Measurements from ENCODE around the gene KIAA0513. TPM values are rescaled to one million over a fixed set of nuclear protein-coding genes. Genes with fewer than 3 reads are reported as not detected.
A peak's percentile ranks its signal among the peaks of the same experiment; 100 is the strongest.

KIAA0513 gene
- total RNA-seq, 1 donor from 2014 or later: 10.6 TPM

DNA sequence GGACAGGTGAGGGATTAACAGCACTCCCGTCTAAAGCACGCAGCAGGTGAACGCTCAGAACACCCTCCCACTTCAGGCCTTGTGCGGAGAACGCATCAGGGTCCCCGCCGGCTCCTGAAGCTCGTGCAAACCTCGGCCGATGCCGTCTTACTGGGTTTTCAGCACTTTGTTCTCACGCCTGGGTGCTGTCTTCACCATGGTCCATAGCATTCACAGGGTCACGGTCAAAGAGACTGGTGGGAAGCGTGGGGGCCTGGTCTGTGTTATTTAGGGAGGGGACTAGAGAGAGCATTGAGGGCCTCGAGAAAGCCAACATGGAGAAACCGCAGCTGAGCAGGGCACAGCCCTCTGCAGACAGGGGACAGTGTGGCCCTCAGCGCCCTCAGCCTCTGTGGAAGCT, 58.1 kb downstream of the KIAA0513 start:
- Mint-ChIP-seq H3K9me3 (ENCODE audit: unreplicated experiment) (no peaks in the 10 kb centered on the region), H3K4me3 (ENCODE audit: unreplicated experiment) (no peak overlapping the region), H3K27ac (ENCODE audit: unreplicated experiment) (no peak overlapping the region), H3K27me3 (ENCODE audit: unreplicated experiment) (no peaks in the 10 kb centered on the region), H3K36me3 (ENCODE audit: unreplicated experiment) (peaks cover 3% of the 10 kb centered on the region), H3K4me1 (ENCODE audit: unreplicated experiment) (peaks cover 20% of the 10 kb centered on the region)
- no peak for DNase-seq (ENCODE audit: extremely low spot score, unreplicated experiment)
- TF ChIP-seq, protein P1, sequence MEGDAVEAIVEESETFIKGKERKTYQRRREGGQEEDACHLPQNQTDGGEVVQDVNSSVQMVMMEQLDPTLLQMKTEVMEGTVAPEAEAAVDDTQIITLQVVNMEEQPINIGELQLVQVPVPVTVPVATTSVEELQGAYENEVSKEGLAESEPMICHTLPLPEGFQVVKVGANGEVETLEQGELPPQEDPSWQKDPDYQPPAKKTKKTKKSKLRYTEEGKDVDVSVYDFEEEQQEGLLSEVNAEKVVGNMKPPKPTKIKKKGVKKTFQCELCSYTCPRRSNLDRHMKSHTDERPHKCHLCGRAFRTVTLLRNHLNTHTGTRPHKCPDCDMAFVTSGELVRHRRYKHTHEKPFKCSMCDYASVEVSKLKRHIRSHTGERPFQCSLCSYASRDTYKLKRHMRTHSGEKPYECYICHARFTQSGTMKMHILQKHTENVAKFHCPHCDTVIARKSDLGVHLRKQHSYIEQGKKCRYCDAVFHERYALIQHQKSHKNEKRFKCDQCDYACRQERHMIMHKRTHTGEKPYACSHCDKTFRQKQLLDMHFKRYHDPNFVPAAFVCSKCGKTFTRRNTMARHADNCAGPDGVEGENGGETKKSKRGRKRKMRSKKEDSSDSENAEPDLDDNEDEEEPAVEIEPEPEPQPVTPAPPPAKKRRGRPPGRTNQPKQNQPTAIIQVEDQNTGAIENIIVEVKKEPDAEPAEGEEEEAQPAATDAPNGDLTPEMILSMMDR (IDR thresholded peaks at IDR 0.05): no peak

DNA sequence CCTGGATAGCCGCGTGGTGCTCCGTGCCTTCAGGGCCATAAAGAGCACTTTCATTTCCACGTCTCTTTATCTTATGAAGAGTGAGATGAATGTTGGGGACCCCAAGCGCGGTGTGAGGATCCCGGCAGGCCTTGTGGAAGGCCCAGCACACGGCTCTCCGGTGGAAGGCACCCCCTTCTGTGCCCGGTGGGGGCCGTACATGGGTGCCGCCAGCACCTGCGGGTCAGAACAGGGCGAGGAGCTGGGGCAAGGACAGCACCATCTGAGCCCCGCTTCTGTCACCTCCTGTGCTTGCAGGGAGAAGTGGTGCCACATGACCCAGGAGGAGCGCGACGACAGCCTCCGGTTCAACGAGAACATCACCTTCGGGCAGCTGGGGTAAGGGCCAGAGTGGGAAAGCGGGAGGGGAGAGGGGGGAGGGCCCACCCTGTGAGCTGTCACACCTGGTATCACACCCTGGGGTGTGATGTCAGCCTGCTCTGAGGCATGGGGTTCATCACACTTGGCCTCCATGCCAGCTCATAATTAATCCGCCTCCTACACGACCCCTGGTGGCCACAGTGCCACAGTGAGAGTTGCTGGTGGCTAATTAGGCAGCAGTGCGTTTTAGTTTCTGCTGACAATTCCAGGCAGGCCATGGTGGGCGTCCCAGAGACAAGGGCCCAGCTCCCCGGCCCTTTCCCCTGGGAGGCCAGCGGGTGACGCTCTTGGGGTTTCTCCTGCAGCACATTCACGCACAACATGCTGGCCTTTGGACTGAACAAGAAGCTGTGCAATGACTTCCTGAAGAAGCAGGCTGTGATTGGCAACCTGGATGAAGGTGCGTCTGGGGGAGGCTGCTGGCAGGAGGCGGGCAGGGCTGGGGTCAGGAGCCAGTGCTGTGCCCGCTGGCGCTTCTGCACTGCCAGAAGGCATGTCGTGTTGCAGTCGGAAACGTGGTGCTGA, 59.0 kb downstream of the KIAA0513 start:
- peaks cover 18% of the 10 kb centered on the region for H3K4me1 Mint-ChIP-seq (ENCODE audit: unreplicated experiment)
- DNase-seq (ENCODE audit: extremely low spot score, unreplicated experiment): no peak
- H3K36me3 Mint-ChIP-seq (ENCODE audit: unreplicated experiment): peaks cover 3% of the 10 kb centered on the region
- no peak overlapping the region for H3K4me3 Mint-ChIP-seq (ENCODE audit: unreplicated experiment)
- TF ChIP-seq, protein P1 (IDR thresholded peaks at IDR 0.05): peak; percentile 67
- H3K27ac Mint-ChIP-seq (ENCODE audit: unreplicated experiment): no peak overlapping the region
- H3K27me3 Mint-ChIP-seq (ENCODE audit: unreplicated experiment): no peaks in the 10 kb centered on the region
- H3K9me3 Mint-ChIP-seq (ENCODE audit: unreplicated experiment): no peaks in the 10 kb centered on the region

DNA sequence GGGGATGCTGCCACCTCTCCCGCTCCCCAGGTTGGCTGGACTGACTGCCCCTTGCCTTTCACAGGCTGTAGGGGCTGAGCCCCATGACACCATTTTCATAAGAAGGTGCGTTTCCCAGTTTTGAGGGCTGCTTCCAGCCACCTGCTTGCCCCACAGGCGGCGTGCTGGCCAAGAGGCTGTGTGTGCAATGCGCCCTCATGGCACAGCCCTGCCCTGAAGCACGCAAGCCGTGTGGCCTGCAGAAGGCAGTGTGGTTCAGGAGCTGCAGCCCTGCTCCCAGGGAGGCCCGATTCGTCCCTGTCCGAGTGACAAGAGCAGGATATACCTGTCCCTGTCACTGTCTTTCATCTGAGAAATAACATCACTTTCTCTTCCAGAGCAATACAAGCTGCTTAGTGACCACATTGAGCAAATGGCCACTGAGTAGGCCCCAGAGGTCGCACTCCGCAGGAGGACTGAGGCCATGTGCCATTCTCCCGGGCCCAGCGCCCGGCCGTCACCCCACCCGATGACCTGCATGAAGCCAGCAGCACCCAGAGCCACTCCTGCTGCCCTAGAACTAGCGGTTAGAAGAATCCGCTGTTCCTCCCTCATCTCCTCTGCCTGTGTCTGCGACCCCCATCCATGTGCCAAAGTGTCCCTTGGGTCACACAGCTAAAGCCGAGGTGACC, 60.4 kb downstream of the KIAA0513 start:
- H3K36me3 Mint-ChIP-seq (ENCODE audit: unreplicated experiment): peaks cover 3% of the 10 kb centered on the region
- H3K27ac Mint-ChIP-seq (ENCODE audit: unreplicated experiment): no peak overlapping the region
- no peak for DNase-seq (ENCODE audit: extremely low spot score, unreplicated experiment)
- no peak overlapping the region for H3K4me3 Mint-ChIP-seq (ENCODE audit: unreplicated experiment)
- peaks cover 8% of the 10 kb centered on the region for H3K4me1 Mint-ChIP-seq (ENCODE audit: unreplicated experiment)
- H3K27me3 Mint-ChIP-seq (ENCODE audit: unreplicated experiment): no peaks in the 10 kb centered on the region
- TF ChIP-seq, protein P1 (IDR thresholded peaks at IDR 0.05): no peak
- no peaks in the 10 kb centered on the region for H3K9me3 Mint-ChIP-seq (ENCODE audit: unreplicated experiment)

DNA sequence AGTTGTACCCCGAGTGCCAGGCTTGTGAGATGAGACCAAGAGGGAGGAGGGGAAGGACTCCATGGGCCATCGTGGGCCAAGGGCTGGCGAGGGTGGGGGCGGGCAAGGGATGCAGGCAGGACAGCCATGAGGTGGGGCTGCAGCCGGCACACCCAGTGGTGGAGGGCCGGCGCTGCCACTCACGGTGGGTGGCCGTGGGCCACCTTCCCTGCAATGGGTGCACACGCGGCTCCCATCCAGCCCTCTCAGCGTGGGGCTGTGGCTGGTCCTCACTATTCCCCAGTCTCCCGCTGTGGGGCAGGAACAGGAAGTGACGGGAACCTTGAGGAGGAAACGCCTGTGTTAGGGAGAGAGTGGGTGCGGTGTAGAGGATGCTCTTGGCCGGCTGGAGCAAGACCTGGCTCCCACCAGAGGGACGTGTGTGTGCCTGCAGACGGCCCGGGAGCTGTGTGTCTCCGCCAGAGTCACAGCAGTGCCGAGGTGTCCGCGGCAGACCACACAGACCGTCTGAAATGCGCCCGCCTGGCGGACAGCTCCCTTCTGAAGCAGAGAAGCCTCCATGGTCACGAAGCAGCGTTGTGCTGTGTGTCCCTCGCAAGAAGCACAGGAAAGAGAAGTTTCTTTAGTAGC, 61.1 kb downstream of the KIAA0513 start:
- Mint-ChIP-seq H3K9me3 (ENCODE audit: unreplicated experiment) (no peaks in the 10 kb centered on the region), H3K27me3 (ENCODE audit: unreplicated experiment) (peaks cover 3% of the 10 kb centered on the region), H3K4me3 (ENCODE audit: unreplicated experiment) (no peak overlapping the region), H3K36me3 (ENCODE audit: unreplicated experiment) (peaks cover 3% of the 10 kb centered on the region), H3K4me1 (ENCODE audit: unreplicated experiment) (peaks cover 7% of the 10 kb centered on the region), H3K27ac (ENCODE audit: unreplicated experiment) (no peak overlapping the region)
- TF ChIP-seq, protein P1 (IDR thresholded peaks at IDR 0.05): no peak
- no peak for DNase-seq (ENCODE audit: extremely low spot score, unreplicated experiment)
